Pons (tissue), 1 donor: ENCODE measurements around the gene ERAP2.
"Not testable (repeated sequence)": the region's sequence is repeated elsewhere in the genome, so short reads cannot be mapped to it uniquely, and the experiment has no call there.

ENCODE experiments used
- DNase-seq: peaks from one replicate; pipeline ENCODE4 v3.0.0-alpha.2; 2016; ENCODE audit warnings: low spot score

Gene ERAP2

DNA sequence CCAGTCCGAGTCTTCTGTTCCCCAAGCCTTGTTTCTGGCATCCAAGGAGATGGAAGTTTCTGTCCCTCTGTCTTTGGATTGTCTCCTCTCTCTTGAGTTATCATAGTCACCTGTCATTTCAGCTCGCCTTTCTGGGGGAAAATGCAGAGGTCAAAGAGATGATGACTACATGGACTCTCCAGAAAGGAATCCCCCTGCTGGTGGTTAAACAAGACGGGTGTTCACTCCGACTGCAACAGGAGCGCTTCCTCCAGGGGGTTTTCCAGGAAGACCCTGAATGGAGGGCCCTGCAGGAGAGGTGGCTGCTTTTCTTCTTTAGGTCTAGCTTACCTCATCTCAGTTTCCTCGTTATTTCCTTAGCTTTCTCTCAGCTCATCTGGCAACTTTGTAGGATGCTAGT lies 25.1 kb downstream of the ERAP2 start:
- no peak for DNase-seq

DNA sequence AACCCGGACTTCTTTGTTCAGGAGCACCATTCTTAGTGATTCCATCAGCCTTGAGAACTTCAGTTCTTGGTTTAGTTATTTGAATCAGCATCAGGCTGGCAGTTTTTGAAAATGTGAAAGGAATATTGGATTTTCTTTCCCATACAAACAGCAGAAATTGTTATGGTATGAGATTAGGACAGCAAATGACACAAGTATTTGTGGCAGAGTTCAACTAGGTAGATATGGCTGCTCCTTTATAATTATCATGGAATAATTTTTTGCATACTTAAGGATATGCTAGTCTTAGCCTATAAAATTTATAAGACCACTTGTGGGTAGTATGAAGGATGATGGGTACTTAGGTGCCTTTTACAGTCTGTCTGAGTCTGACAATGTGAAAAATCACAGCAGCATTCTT lies 25.5 kb downstream of the ERAP2 start:
- no peak for DNase-seq

- DNase-seq: no peak
Measured at GRCh38 chr5:96902876-96903275, 26.6 kb downstream of the ERAP2 start.

DNA sequence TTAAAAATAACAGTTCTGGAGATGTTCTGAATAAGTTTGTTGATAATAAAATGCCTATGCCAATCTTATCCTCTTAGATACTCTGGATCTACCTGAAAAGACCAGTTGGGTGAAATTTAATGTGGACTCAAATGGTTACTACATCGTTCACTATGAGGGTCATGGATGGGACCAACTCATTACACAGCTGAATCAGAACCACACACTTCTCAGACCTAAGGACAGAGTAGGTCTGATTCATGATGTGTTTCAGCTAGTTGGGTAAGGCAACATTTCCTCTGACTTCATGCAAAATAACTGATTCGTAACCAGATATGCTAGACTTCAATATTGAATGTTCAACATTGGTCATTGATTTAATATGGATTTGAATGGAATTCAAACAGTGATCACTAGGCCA lies 27.0 kb downstream of the ERAP2 start:
- DNase-seq: no peak

GRCh38 chr5:96904054-96904931 lies 28.0 kb downstream of the ERAP2 start:
- no peak for DNase-seq

- no peak for DNase-seq
Measured at GRCh38 chr5:96905864-96906263, 29.6 kb downstream of the ERAP2 start.

GRCh38 chr5:96909003-96909402 lies 32.7 kb downstream of the ERAP2 start:
- no peak for DNase-seq

DNA sequence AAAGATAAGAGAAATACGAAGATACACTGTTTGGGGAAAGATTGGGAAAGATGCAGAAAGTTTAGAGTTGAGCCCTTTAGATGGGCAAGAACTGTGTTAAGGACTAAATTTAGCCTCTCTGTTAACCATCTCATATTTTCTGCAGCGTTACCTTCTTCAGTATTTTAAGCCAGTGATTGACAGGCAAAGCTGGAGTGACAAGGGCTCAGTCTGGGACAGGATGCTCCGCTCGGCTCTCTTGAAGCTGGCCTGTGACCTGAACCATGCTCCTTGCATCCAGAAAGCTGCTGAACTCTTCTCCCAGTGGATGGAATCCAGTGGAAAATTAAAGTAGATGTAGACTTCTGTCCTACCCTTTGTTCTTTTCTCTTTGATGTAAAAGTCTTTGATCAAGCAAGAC lies 33.1 kb downstream of the ERAP2 start:
- no peak for DNase-seq

DNA sequence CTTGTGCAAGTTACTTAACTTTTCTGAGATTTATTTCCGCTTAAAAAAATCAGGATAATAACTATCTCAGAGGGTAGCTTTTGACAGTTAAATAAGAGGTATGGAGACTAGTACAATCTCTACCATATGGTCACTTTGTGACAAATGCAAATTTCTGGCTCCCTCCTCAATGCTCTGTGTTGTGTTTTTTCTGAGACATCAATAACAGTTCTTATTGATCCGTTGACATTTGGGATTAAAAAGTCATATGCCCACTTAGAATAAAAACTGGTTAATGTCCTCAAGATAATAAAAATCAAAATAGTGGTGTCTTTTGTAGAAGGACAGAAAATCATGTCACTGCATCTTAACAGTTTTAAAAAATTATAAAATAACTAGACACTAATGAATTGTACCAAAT lies 34.8 kb downstream of the ERAP2 start:
- DNase-seq: no peak

DNA sequence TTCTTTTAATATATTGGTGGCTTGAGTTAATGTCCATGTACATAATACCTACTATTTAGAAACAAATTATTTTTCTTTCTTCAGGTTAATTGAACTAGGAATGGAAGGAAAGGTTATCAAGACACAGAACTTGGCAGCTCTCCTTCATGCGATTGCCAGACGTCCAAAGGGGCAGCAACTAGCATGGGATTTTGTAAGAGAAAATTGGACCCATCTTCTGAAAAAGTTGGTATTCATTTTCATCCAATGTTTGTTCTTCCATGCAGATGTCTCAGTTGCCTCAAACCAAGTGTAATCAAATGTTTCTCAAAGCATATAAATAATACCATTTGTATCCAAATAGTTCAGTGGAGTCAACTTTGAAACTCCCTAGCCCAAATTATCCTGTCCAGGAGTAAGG lies 36.9 kb downstream of the ERAP2 start:
- no peak for DNase-seq

DNA sequence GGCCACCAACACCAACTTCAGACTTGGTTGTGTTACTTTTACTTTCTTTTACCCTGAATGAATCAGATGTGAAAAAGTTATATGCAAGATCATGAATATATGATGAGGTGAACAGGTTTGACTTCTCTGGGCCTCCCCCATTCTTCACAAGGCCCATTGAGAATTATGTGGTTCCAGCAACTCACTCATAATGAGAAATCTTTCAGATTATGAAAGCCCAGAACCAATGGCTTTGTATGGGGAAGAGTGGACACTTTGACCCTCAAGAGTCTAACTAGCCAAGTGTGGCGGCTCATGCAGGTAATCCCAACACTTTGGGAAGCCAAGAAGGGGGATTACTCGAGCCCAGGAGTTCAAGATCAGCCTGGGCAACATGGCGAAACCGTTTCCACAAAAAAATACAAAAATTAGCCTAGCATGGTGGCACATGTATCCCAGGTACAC lies 43.5 kb downstream of the ERAP2 start:
- DNase-seq: no peak

DNA sequence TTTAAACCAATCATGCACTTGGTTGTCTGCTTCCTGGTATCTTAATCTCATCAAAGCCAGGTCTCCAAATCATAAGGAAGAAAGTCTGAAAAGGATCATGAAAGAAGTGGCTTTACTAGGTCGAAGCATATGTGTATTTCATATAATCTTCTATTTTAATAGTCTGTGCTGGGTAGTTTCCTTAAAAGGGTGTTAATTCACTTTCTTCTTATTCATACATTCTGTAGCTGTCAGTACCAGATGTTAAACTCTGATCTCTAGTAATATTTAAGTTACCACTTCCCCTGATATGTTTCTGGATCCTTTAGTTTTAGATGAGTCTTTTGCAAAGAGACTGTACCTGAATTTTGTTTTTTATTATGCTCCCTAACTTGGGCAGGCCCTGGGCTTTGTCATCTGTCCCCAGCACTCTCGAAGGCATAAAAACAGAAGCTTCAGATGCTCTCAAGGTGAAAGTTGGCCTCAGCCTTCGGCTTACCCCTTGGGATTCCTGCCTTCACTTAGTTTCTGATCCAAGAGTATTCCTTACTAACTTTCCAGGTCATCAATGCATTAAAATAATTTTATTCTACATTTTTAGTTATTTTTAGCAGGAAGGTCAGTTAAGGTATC lies 44.5 kb downstream of the ERAP2 start:
- DNase-seq: no peak

GRCh38 chr5:96922499-96923244 lies 46.4 kb downstream of the ERAP2 start:
- no peak for DNase-seq

- no peak for DNase-seq
Measured at GRCh38 chr5:96924016-96924443, 47.7 kb downstream of the ERAP2 start.

DNA sequence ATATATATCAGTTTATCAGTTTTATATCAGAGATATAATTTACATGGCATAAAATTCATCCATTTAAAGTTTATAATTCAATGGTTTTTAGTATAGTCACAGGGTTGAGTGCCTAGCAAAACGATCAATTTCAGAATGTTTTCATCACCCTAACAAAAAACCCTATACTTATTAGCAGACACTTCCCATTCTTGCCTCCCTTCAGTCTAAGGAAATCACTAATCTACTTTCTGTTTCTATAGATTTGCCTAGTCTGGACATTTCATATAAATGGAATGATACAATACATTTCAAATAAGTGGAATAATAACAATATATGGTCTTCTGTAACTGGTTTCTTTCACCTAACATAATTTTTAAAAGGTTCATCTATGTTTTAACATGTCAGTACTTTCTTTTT lies 50.0 kb downstream of the ERAP2 start:
- no peak for DNase-seq

GRCh38 chr5:96927008-96927407 lies 50.7 kb downstream of the ERAP2 start:
- no peak for DNase-seq

GRCh38 chr5:96928931-96929708 lies 52.8 kb downstream of the ERAP2 start:
- no peak for DNase-seq

DNA sequence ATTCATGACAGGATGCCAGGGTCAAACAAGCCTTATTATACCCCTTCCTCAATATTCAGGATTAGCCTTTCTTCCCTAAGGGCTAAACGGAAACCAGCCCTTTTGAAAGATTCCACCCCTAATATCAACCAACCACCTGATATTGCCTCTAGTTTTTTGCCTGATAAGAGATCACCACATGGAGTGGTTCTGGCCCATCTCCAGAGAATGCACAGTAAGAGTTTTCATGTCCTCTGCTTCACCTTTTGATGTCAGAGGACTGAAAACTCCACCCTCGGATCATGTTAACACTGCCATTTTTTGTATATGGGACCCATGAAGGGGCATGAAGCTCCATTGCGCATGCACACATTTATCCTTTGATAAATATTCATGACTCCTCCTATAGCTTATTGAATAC lies 53.8 kb downstream of the ERAP2 start:
- no peak for DNase-seq

GRCh38 chr5:96930589-96930988 lies 54.3 kb downstream of the ERAP2 start:
- no peak for DNase-seq

GRCh38 chr5:96931037-96931436 lies 54.7 kb downstream of the ERAP2 start:
- not testable (repeated sequence) for DNase-seq

- DNase-seq: peak; percentile 72
Measured at GRCh38 chr5:96931605-96932004, 55.3 kb downstream of the ERAP2 start.

- no peak for DNase-seq
Measured at GRCh38 chr5:96932026-96932425, 55.7 kb downstream of the ERAP2 start.
